ENCODE measurements around the gene PHRF1. TPM values are rescaled to one million over a fixed set of nuclear protein-coding genes. Genes with fewer than 3 reads are reported as not detected.
"Not testable (repeated sequence)": the region's sequence is repeated elsewhere in the genome, so short reads cannot be mapped to it uniquely, and the experiment has no call there.

PHRF1 gene
- total RNA-seq, 2 donors from 2014 or later: 17.3 to 21.5 TPM

GRCh38 chr11:637333-637592 is 61.0 kb downstream of the PHRF1 start:
- ATAC-seq (no peak), DNase-seq (no peak)
- intact Hi-C loops (cut with DNase I): no loop called here

- intact Hi-C loops (cut with DNase I): no loop called here
- no peak for ATAC-seq
- DNase-seq: no peak
Measured at GRCh38 chr11:637593-638521, 61.6 kb downstream of the PHRF1 start.

- intact Hi-C loops (cut with DNase I): no loop called here
- no peak for ATAC-seq
- no peak for DNase-seq
Measured at GRCh38 chr11:638631-639331, 62.5 kb downstream of the PHRF1 start.

DNA sequence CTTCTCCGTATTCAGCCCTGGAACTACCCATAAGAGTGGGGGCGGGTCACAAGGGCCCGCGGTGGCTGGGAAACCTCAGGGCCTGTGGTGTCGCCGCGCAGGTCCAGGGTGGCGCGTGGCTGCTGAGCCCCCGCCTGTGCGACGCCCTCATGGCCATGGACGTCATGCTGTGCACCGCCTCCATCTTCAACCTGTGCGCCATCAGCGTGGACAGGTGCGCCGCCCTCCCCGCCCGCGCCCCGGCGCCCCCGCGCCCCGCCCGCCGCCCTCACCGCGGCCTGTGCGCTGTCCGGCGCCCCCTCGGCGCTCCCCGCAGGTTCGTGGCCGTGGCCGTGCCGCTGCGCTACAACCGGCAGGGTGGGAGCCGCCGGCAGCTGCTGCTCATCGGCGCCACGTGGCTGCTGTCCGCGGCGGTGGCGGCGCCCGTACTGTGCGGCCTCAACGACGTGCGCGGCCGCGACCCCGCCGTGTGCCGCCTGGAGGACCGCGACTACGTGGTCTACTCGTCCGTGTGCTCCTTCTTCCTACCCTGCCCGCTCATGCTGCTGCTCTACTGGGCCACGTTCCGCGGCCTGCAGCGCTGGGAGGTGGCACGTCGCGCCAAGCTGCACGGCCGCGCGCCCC is 63.2 kb downstream of the PHRF1 start:
- ATAC-seq: no peak
- no peak for DNase-seq
- intact Hi-C loops (cut with DNase I): no loop called here

- intact Hi-C loops (cut with DNase I): no loop called here
- no peak for ATAC-seq
Measured at GRCh38 chr11:640021-640706, 63.9 kb downstream of the PHRF1 start.

GRCh38 chr11:641806-642370 is 65.6 kb downstream of the PHRF1 start:
- no peak for ATAC-seq
- intact Hi-C loops (cut with DNase I): no loop called here

More at GRCh38 chr11:640021-640706, 63.9 kb downstream of the PHRF1 start:
- no peak for DNase-seq

DNA sequence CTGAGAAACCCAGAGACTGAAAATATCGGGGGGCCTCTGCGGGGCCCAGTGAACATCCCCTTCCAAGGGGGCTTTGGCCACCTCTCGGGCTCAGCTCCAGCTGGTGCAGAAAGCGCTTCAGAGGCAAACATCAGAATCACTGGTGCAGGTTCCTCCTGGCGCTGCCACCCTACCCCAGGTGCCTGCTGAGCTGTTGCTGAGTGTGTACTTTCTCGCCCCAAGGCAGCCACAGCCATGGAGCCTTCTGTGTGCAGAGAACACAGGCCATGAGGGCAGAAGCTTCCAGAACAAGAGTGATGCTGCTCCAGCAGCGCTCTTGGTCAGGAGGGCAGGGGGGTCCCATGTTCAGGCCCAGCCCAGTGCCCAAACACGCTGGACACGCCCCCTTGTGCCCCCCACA is 67.1 kb downstream of the PHRF1 start:
- ATAC-seq (no peak), DNase-seq (no peak)

More at GRCh38 chr11:641806-642370, 65.6 kb downstream of the PHRF1 start:
- no peak for DNase-seq

DNA sequence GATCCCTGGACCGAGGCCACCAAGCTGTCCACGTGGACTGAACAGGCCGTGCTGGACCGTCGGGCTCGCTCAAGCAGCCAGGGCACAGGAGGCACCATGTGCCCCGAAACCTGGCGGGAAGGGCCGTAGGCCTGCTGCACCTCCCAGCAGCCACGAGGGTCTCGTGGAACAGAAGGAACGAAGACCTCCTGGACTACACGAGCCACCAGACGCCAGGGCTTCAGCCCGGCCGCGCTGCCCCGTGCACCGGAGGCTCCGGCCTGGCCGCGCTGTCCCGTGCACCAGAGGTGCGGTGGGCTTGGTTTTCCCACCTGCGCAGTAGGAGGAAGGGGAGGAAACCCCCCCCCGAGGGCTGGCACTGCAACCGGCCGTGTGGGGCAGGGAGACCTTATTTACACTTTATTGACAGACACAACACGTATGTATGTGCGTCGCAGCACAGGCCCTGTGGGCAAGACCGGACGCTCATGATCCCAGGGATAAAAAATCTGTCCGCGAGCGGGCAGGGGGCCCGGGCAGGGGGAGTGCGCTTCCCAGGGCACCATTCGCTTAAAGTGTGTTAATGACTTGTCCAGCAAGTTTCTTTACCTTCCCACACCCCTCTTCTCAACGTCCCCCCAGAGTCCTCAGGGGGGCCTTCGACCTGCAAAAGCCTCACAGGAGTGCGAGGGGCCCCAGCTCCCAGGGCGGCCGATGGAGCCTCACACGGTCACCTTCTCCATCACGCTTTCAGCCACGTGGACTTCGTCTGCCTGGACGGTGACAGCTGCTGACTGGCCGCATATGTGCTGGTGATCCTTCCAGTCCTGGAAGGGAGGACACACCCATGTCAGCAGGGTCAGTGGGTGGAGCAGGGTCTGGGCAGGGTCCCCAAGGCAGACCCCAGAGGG is 67.8 kb downstream of the PHRF1 start:
- intact Hi-C loops (cut with DNase I): no loop called here
- ATAC-seq (no peak), DNase-seq (no peak)

More for the DNA sequence above, 67.1 kb downstream of the PHRF1 start:
- intact Hi-C loops (cut with DNase I): no loop called here

- DNase-seq: no peak
Measured at GRCh38 chr11:645536-645935, 69.3 kb downstream of the PHRF1 start.

DNA sequence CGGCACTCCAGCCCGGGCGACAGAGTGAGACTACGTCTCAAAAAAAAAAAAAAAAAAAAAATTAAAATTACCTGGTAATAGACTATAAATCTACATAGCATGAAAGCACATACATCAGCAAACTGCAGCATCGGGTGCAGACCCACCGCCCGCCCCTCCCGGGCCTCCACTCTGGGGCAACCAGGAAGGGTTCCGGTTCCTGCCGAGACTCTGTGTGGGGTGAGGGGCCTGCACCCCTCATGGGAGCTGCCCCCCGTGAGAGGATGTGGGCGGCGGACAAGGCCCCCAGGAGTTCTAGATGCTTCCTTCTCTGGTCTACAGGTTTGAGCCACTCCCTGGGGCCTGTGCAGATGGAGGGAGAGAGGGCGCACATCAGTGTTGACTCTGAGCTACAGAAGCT is 69.9 kb downstream of the PHRF1 start:
- DNase-seq (no peak), ATAC-seq (no peak)
- intact Hi-C loops (cut with DNase I): no loop called here

More at GRCh38 chr11:645536-645935, 69.3 kb downstream of the PHRF1 start:
- no peak for ATAC-seq
- intact Hi-C loops (cut with DNase I): no loop called here

DNA sequence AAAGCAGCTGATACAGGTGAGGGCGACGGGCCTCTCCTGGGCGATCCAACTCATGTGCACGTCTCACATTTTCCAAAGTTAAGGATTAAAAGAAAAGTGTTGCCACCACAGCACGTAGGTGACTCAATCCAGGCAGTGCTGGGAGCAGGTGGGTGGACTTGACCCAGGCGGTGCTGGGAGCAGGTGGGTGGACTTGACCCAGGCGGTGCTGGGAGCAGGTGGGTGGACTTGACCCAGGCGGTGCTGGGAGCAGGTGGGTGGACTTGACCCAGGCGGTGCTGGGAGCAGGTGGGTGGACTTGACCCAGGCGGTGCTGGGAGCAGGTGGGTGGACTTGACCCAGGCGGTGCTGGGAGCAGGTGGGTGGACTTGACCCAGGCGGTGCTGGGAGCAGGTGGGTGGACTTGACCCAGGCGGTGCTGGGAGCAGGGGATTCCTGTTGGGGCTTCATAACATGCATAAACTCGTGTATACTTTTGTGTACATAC is 71.4 kb downstream of the PHRF1 start:
- ATAC-seq; DNase-seq; intact Hi-C loops (cut with DNase I): not testable (repeated sequence)

- DNase-seq: no peak
- ATAC-seq: no peak
- intact Hi-C loops (cut with DNase I): no loop called here
Measured at GRCh38 chr11:650482-650881, 74.2 kb downstream of the PHRF1 start.

DNA sequence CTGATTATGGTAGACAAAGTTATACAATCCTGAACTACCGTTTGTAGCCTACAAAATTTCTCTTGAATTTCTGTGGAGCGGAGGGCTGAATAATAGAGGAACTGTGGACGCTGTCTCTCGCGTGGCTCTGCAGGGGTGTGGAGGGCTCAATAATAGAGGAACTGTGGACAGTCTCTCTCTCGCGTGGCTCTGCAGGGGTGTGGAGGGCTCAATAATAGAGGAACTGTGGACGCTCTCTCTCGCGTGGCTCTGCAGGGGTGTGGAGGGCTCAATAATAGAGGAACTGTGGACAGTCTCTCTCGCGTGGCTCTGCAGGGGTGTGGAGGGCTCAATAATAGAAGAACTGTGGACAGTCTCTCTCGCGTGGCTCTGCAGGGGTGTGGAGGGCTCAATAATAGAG is 76.9 kb downstream of the PHRF1 start:
- DNase-seq; ATAC-seq; intact Hi-C loops (cut with DNase I): not testable (repeated sequence)

DNA sequence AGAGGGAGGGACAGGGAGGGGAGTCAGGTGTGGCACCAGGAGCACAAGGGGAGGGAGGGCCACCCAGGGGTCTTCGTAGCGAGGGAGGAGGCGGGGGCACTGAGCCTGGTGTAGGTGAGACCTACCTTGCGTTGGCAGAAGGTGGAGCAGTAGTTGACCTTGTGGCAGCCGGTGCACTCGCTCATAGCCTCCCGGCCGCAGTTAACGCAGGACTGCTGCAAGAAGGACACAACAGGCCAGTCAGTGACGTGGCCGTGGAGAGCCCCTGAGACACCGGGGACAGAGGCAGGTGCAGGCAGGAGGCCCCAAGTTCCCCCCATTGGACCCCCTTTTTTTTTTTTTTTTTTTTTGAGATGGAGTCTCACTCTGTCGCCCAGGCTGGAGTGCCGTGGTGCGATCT is 77.6 kb downstream of the PHRF1 start:
- intact Hi-C loops (cut with DNase I): no loop called here
- DNase-seq (no peak), ATAC-seq (no peak)

DNA sequence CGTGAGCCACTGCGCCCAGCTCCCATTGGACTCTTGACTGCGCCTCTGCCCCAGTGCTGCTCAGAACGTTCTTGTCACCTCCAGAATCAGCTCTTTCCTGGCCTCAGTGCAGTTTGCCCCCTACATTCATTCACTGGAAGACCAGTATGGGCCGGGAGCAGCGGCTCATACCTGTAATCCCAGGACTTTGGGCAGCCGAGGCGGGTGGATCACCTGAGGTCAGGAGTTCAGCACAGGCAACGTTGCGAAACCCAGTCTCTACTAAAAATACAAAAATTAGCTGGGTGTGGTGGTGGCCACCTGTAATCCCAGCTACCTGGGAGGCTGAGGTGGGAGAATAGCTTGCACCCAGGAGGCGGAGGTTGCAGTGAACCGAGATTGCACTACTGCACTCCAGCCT is 78.2 kb downstream of the PHRF1 start:
- ATAC-seq; intact Hi-C loops (cut with DNase I); DNase-seq: not testable (repeated sequence)

DNA sequence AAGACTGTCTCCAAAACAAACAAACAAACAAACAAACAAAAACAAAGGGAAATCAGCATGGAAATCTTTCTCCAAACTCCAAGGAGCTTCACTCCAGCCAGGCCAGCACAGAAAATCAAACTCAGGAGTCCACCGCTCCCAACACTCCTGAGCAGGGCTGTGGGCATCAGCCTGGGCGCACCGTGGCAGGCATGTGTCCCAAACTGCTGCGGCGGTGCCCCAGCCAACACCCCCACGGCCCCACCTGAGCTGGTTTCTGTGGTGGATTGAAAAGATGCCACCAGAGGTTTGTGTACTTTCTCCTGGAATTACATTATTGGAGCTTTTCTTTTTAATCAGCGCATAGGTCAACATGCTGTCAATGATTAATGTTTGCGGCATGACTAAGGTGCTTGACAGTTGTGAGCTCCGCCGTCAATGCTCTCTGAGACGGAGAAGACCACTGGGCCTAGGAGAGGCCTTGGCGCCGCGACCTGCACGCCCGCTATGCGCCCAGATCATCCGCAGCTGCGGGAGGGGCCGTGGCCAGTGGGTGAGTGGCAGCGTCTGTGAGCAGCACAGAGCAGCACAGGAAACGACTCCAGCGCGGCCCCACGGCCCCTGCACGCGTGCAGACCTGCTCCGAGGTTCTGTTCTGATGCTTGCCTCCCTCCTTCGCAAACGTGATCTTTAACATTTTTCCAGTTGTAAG is 78.9 kb downstream of the PHRF1 start:
- intact Hi-C loops (cut with DNase I): no loop called here
- ATAC-seq (no peak), DNase-seq (no peak)

GRCh38 chr11:656426-656825 is 80.2 kb downstream of the PHRF1 start:
- intact Hi-C loops (cut with DNase I): no loop called here
- ATAC-seq: no peak
- no peak for DNase-seq

- no peak for DNase-seq
- intact Hi-C loops (cut with DNase I): no loop called here
- no peak for ATAC-seq
Measured at GRCh38 chr11:656866-657265, 80.6 kb downstream of the PHRF1 start.
